Choroid plexus epithelial cell (primary cell): Measurements from ENCODE around the gene TGIF2.

Experiments used
- DNase-seq: peaks from one replicate; pipeline ENCODE4 v3.0.0-alpha.2; 2010; ENCODE audit warnings: low read depth
- H3K4me3 ChIP-seq: 2 replicates; pipeline ENCODE4 v1.5.1; 2011; ENCODE audit warnings: low read depth, mild to moderate bottlenecking, control low read depth, low read length, moderate library complexity
- TF ChIP-seq, protein P1 (sequence below): conservative IDR thresholded peaks from 2 replicates; pipeline ENCODE4 v1.5.1; 2011; ENCODE audit warnings: low read depth, mild to moderate bottlenecking, control low read depth, inconsistent platforms, low read length, moderate library complexity

The TGIF2 gene

DNA sequence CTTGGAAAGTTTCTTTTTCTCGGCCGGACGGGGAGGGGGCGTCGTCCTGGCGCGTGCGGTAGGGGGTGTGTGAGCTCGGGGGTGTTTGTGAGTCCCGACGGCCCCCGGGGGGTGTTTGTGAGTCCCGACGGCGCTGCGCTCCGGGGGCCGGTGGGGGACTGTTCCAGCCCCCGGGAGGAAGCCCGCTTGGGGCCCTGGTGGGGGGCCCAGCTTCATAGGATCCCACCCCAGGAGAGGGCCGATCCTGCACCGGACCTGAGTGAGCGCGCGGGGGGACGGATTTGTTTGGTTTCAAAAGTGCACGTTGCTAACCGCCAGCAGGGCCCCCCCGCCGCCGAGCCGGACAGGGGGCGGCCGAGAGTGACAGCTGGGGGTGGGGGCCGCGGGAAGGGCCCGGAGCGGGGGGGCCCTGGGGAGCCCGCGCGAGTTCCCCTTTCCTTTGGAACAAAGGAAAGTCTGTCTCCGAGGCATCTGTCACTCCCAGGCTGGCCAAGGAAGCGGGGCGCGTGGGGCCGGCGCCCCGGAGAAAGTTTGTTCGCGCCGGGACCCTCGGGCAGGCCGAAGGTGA lies 485 bp downstream of the TGIF2 start:
- no peak for DNase-seq
- peak overlapping the region; percentile 71 for H3K4me3 ChIP-seq
- TF ChIP-seq, protein P1, sequence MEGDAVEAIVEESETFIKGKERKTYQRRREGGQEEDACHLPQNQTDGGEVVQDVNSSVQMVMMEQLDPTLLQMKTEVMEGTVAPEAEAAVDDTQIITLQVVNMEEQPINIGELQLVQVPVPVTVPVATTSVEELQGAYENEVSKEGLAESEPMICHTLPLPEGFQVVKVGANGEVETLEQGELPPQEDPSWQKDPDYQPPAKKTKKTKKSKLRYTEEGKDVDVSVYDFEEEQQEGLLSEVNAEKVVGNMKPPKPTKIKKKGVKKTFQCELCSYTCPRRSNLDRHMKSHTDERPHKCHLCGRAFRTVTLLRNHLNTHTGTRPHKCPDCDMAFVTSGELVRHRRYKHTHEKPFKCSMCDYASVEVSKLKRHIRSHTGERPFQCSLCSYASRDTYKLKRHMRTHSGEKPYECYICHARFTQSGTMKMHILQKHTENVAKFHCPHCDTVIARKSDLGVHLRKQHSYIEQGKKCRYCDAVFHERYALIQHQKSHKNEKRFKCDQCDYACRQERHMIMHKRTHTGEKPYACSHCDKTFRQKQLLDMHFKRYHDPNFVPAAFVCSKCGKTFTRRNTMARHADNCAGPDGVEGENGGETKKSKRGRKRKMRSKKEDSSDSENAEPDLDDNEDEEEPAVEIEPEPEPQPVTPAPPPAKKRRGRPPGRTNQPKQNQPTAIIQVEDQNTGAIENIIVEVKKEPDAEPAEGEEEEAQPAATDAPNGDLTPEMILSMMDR: no peak

DNA sequence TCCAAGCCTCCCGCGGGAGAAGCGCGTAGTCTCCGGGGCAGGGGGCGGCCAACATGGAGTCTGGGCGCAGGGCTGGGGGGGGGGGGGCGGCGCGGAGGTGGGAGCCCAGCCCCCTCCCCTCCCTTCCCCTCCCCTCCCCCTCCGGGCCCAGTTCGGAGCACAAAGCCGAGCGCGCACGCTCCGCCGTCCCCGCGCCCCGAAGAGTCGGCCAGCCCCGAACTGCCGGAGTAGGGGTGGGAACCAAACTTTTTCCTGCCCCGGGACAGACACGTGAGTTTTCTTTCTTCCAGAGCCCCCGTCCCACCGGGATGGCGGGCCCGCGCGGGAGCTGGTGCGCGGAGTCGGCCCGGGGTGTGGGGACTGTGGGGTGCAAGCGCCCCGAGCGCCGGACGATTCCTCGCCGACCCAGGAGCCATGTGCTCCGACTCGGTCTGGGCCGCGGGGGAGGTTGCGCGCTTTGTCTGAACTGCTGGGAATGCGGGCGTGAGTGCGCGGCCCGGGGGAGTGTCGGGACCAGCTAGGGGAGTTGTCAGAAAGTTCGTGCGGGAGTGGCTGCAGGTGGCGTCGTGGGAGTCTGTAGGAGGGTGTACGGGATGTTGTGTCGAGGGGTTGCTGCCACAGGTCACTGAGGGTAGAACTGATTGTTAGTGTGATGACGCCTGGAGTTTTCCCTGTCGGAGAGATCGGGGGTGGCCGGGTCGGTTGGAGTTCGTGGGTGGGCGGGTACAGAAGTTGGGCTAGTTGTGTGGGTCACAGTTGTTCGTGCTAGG lies 1.2 kb downstream of the TGIF2 start:
- peak overlapping the region; percentile 71 for H3K4me3 ChIP-seq
- peak; percentile 47 for DNase-seq
- TF ChIP-seq, protein P1: no peak

DNA sequence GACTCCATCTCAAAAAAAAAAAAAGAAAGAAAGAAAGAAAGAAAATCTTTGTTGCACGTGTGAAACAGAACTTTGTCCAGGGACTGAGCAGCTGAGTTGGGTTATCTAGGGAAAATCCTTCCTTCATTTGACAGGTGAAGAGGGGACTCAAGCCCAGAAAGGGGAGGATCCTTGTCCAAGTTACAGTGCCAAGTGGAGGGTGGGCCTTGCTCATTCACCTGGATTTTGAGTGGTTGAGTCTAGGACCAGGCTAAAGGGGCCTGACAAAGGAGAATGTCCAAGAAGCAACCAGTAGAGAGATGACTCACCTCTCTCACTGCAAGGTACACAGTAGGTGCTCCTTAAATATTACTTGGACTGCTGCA lies 2.7 kb downstream of the TGIF2 start:
- H3K4me3 ChIP-seq: no peak overlapping the region
- no peak for DNase-seq
- TF ChIP-seq, protein P1: no peak

DNA sequence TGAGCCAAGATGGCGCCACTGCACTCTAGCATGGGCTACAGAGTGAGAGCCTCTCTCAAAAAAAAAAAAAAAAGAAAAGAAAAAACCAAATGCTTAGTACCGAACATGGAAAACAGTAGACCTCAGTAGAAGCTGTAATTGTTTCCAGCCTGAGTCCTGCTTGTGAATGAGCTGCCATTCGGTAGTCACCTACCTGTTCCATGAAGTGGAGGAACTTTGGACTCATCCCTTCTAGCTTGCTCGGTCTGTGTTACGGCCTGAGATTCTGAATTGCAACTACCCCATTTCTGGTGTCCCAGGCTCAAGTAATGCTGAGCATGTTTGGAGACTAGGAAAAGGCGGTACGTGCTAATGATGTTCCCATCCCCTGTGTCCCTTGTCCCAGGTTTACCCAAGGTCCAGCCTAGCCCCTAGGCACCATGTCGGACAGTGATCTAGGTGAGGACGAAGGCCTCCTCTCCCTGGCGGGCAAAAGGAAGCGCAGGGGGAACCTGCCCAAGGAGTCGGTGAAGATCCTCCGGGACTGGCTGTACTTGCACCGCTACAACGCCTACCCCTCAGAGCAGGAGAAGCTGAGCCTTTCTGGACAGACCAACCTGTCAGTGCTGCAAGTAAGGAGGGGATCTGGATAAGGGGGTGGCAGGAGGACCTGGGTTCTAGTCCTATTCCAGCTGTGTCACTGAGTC lies 5.1 kb downstream of the TGIF2 start:
- no peak for DNase-seq
- TF ChIP-seq, protein P1: no peak
- H3K4me3 ChIP-seq: no peak overlapping the region

DNA sequence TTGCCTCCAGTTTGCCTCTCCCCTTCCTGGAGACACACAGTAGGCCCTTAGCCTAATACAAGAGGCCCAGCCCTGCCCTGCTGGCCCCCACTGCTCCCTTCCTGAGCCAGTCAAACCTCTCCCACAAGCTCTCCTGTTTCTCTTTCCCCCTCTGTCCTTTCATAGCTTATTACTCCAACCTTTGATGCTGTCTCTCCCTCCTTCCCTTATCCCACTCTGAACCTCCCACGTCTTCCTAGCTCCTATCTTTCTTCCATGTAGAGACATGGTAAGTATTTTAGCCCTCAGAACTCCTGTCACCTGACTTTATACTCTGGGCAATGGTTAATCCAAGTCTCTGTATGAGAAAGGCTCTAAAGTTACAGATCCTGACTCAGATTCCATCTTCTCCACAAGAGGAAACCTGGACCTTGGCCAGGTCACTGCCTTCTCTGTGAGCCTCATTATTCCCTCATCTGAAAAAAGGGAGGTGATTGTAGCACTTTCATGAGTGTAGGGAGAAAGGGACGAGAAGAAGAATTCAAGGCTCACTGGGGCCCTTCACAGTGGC lies 6.7 kb downstream of the TGIF2 start:
- no peak overlapping the region for H3K4me3 ChIP-seq
- DNase-seq: peak; percentile 68
- TF ChIP-seq, protein P1: no peak

DNA sequence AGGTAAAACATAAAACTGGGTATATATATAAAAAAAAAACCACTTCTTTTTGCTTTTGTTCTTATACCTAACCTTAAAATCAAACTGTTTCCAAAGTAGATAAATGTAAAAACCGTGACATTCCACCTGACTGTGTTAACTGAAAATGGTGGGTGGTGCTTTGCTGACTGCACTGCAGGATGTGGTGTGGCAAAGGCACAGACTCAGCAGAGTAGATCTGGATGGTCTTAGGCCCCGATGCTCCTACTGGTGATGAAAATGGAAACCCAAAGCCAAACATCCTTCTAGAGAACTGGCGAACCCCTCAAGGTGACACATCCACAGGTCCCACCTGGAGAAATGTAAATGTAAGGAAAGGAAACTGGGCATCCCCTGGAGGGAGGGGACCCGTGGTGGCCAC lies 8.9 kb downstream of the TGIF2 start:
- TF ChIP-seq, protein P1: no peak
- H3K4me3 ChIP-seq: no peak overlapping the region
- no peak for DNase-seq
